HG03571 (cell line): Measurements from ENCODE around the gene SLC35E2B.

Experiments used
- ATAC-seq: cut with Tn5 transposase; IDR thresholded peaks from one replicate; pipeline ENCODE4 v1.9.1; 2021; ENCODE audit not compliant: unreplicated experiment

The SLC35E2B gene

DNA sequence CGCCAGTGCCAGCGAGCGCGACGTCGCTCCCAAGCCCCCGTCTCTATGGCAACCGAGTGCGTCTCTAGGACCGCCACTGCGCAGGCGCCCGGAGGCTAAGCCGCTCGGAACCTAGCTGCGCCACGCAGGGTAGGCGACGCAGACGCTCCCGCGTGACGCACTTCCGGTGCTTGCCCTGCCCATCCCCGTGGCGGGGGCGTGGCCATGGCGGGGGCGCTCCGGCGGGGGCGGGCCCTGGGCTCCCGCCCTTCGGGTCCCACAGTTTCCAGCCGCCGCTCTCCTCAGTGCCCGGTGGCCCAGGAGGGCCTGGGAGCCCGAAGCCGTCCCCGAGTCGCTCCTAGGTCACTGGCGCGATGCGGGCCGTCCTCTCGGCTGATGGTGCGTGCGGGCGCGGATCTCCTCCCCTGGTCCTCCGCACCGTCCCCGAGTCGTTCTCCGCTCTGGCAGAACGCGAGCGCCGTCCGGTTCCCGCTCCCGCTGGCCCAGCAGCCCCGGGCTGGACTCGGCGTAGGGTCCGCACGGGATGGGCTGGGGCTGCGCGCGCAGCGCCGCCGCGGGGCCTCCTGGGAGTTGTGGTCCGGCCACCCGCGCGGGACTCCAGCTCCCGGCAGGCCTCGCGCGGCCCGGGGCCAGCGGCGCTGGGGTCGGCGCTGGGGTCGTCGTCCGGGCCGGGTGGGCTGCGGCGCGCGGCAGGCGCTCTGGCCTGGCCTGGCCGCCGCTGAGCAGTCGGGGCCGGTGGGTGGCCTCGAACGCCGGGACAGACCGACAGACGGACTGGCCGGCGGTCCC lies 77.1 kb downstream of the SLC35E2B start, which contains the start of gene MIB2:
Gene MIB2, plus strand, starts transcription at position 245 of the 789 bp plus-strand sequence. CDS start 7,953 bp downstream, outside the sequence.
- peak; percentile 73 for ATAC-seq

DNA sequence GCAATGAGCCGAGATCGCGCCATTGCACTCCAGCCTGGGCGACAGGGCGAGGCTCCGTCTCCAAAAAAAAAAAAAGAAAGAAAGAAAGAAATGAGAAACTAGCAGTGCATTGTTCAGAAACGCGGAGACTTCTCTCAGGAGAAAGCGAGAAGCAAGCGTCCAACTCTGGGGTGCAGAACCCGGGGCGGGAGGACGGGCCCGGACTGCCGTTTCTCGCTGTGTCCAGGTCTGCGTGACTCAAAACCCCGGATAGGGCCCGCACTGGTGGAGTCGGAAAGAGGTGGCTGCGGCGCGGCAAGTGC lies 77.7 kb downstream of the SLC35E2B start:
- no peak for ATAC-seq

DNA sequence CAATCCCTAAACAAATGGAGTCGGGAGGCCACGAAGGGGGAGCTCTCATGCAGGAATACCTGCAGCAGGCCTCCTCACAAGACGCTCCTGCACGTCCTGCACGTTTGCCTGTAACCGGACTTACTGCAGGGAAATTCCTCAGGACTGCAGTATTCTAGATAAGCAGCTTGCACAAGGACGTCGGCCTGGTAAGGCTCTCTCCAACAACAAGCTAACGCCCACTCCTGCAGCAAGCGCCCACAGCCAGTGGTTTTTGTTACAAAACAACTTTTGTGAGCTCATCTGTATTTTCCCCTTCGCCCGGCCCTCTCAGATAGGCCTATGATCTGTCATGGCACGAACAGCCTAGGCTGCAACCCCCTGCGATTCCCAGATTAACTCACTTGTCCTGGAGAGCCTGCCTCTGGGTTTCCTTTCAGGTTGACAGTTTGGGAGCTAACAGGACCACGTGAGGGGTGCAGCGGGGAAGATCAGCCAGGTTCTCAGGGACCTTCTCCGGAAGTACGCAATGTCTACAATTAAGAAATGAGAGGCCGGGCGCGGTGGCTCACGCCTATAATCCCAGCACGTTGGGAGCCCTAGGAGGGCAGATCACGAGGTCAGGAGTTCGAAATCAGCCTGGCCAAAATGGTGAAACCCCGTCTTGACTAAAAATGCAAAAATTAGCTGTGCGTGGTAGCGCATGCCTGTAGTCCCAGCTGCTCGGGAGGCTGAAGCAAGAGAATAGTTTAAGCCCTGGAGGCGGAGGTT lies 78.2 kb downstream of the SLC35E2B start:
- ATAC-seq: no peak

DNA sequence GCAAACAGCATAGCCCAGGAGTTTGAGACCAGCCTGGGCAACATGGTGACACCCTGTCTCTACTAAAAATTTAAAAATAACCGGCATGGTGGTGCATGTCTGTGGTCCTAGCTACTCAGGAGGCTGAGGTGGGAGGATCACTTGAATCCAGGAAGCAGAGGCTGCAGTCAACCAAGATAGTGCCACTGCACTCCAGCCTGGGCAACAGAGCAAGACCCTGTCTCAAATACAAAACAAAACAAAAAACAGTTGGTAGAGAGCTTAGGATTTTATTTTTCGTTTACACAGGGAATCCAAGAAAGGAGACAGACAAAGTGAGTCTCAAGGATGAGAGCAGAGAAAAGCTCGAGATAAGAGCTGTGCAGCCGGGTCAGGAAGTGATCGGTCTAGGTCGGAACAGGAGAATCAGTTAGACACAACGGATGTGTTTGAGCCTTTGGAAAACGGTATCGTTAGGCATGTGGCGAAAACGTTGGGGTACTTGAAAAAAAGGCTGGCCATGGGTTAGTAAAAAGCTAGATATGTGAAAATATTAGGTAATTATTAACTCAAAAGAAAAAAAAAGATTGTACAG lies 79.0 kb downstream of the SLC35E2B start:
- no peak for ATAC-seq

DNA sequence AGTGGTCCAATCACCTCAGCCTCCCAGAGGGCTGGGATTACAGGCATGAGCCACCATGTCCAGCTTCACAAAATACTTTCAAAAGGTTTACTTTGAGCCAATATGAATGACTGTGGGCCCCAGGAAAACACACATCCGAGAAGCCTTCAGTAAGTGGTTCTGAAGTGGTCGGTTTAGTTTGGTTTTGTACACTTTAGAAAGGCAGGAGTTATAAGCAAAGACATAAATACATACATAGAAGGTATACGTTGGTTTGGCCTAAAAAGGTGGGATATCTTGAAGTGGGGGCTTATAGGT lies 80.5 kb downstream of the SLC35E2B start:
- ATAC-seq: no peak

DNA sequence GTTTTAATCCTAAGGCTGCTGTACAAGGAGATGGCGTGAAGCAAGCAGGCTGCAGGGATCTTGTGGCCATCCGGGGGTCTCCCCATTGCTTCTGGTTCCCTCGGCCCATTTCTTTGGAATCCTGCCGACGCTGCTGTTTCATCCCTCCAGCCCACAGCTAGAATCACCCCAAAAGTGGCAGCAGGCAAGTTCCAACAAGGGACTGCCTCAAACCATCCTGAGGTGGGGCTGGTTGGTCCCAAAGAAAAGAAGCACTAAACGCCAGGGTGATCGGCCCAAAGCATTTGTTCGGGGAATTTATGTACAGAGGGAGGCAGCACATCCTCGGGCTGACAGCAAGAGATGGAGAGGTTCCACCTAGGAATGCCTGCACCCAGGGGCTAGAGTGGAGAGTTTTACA lies 81.8 kb downstream of the SLC35E2B start:
- no peak for ATAC-seq

DNA sequence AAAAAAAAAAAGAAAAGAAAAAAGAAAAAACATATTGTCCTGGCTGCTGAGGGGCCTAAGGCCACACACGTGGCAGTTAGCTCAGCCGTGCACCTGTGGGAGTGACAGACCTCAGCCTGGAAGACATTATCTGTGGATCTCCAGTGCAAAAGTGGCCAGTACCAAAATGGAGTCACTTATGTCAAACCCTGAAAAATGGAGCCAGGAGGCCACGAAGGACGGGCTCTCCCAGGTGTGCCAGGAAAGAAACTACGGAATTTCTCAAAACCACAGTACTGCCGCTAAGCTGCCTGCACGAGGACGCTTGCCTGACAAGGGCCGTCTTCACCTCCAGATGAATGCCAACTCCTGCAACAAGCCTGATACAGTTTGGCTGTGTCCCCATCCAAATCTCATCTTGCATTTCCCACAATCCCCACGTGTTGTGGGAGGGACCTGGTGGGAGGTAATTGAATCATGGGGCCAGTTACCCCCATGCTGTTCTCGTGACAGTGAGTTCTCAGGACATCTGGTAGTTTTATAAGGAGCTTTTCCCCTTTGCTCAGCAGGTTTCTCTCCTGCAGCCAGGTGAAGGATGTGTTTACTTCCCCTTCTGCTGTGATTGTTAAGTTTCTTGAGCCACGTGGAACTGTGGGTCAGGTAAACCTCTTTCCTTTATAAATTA lies 82.6 kb downstream of the SLC35E2B start:
- no peak for ATAC-seq
